ENCODE data around the gene ABAT. TPM values are rescaled to one million over a fixed set of nuclear protein-coding genes. Genes with fewer than 3 reads are reported as not detected.

Gene ABAT
- total RNA-seq, 4 donors from 2014 or later = 9.0 to 16.9 (median 13.4) TPM

- Histone ChIP-seq H3K9me3 (peaks cover 0 to 9% (median 2%) of the 10 kb centered on the region in 4 donors), H3K27me3 (no peaks in the 10 kb centered on the region), H3K4me3 (no peak overlapping the region), H3K4me1 (no peaks in the 10 kb centered on the region), H3K27ac (replicated peaks in 1 of 4) (no peak overlapping the region), H3K36me3 (peaks cover 0 to 3% (median 0%) of the 10 kb centered on the region in 4 donors)
- TF ChIP-seq POLR2AphosphoS5 (IDR thresholded peaks at IDR 0.05) = no peak
- intact Hi-C loops (cut with DNase I) = no loop called here
- no peak for DNase-seq (ENCODE audit: extremely low spot score)
- 76% methylated on average over 4 of the region's 4 CpGs for WGBS
These were observed 47.6 kb downstream of the ABAT start for GRCh38 chr16:8722025-8722348.

GRCh38 chr16:8725513-8726178 lies 51.2 kb downstream of the ABAT start:
- intact Hi-C loops (cut with DNase I) = no loop called here
- H3K27ac ChIP-seq (replicated peaks in 1 of 4) = no peak overlapping the region
- no peaks in the 10 kb centered on the region for H3K27me3 ChIP-seq
- TF ChIP-seq POLR2A (IDR thresholded peaks at IDR 0.05; ENCODE audit: low read depth) = no peak
- no peak for TF ChIP-seq CTCF (IDR thresholded peaks at IDR 0.05)
- no peak for TF ChIP-seq EP300 (IDR thresholded peaks at IDR 0.05)
- TF ChIP-seq POLR2AphosphoS5 (IDR thresholded peaks at IDR 0.05) = no peak
- DNase-seq (ENCODE audit: extremely low spot score) = no peak
- 86% methylated on average over 6 of the region's 7 CpGs for WGBS
- peaks cover 0 to 3% (median 0%) of the 10 kb centered on the region in 4 donors for H3K36me3 ChIP-seq
- no peaks in the 10 kb centered on the region for H3K9me3 ChIP-seq
- H3K4me3 ChIP-seq = no peak overlapping the region
- peaks cover 0 to 4% (median 0%) of the 10 kb centered on the region in 4 donors for H3K4me1 ChIP-seq

- Histone ChIP-seq H3K27me3 (no peaks in the 10 kb centered on the region), H3K4me1 (peaks cover 0 to 4% (median 0%) of the 10 kb centered on the region in 4 donors), H3K4me3 (no peak overlapping the region), H3K27ac (replicated peaks in 1 of 4) (no peak overlapping the region), H3K36me3 (no peaks in the 10 kb centered on the region), H3K9me3 (no peaks in the 10 kb centered on the region)
- intact Hi-C loops (cut with DNase I) = no loop called here
- WGBS = 81% methylated on average over 9 of the region's 9 CpGs
- no peak for TF ChIP-seq EP300 (IDR thresholded peaks at IDR 0.05)
- TF ChIP-seq POLR2A (IDR thresholded peaks at IDR 0.05; ENCODE audit: low read depth) = no peak
- no peak for TF ChIP-seq CTCF (IDR thresholded peaks at IDR 0.05)
- no peak for DNase-seq (ENCODE audit: extremely low spot score)
These were observed 52.9 kb downstream of the ABAT start for GRCh38 chr16:8727131-8727806.

GRCh38 chr16:8727857-8728618 lies 53.6 kb downstream of the ABAT start:
- TF ChIP-seq POLR2AphosphoS5 (IDR thresholded peaks at IDR 0.05) = no peak
- no peak for TF ChIP-seq EP300 (IDR thresholded peaks at IDR 0.05)
- TF ChIP-seq CTCF (IDR thresholded peaks at IDR 0.05) = no peak
- no peak for TF ChIP-seq POLR2A (IDR thresholded peaks at IDR 0.05; ENCODE audit: low read depth)
- intact Hi-C loops (cut with DNase I) = no loop called here
- WGBS = 64% methylated on average over 13 of the region's 13 CpGs
- Histone ChIP-seq H3K9me3 (no peaks in the 10 kb centered on the region), H3K4me1 (peaks cover 0 to 4% (median 0%) of the 10 kb centered on the region in 4 donors), H3K4me3 (no peak overlapping the region), H3K27me3 (no peaks in the 10 kb centered on the region), H3K27ac (replicated peaks in 1 of 4) (no peak overlapping the region), H3K36me3 (no peaks in the 10 kb centered on the region)
- DNase-seq (ENCODE audit: extremely low spot score) = no peak

GRCh38 chr16:8729779-8730334 lies 55.4 kb downstream of the ABAT start:
- H3K4me3 ChIP-seq = no peak overlapping the region
- no peak overlapping the region for H3K27ac ChIP-seq (replicated peaks in 1 of 4)
- no peak for DNase-seq (ENCODE audit: extremely low spot score)
- no peaks in the 10 kb centered on the region for H3K36me3 ChIP-seq
- TF ChIP-seq POLR2A (IDR thresholded peaks at IDR 0.05; ENCODE audit: low read depth) = no peak
- TF ChIP-seq POLR2AphosphoS5 (IDR thresholded peaks at IDR 0.05) = no peak
- TF ChIP-seq EP300 (IDR thresholded peaks at IDR 0.05) = no peak
- TF ChIP-seq CTCF (IDR thresholded peaks at IDR 0.05) = no peak
- no peaks in the 10 kb centered on the region for H3K27me3 ChIP-seq
- intact Hi-C loops (cut with DNase I) = no loop called here
- H3K9me3 ChIP-seq = no peaks in the 10 kb centered on the region
- H3K4me1 ChIP-seq = peaks cover 0 to 4% (median 0%) of the 10 kb centered on the region in 4 donors
- 80% methylated on average over 8 of the region's 8 CpGs for WGBS

Data from esophagus muscularis mucosa (tissue), 4 donors.